ENCODE measurements around the gene ANKRD13A.
"Not testable (repeated sequence)": the region's sequence is repeated elsewhere in the genome, so short reads cannot be mapped to it uniquely, and the experiment has no call there.

Gene ANKRD13A

GRCh38 chr12:109983432-109984142 is 15.6 kb upstream of the ANKRD13A start:
- no peak for DNase-seq (ENCODE audit: low read depth in 2 of 2)

- not testable (repeated sequence) for DNase-seq (ENCODE audit: low read depth in 2 of 2)
These were observed 13.0 kb upstream of the ANKRD13A start for GRCh38 chr12:109986236-109986635.

GRCh38 chr12:109987615-109988014 is 11.6 kb upstream of the ANKRD13A start:
- DNase-seq (ENCODE audit: low read depth in 2 of 2): no peak

DNA sequence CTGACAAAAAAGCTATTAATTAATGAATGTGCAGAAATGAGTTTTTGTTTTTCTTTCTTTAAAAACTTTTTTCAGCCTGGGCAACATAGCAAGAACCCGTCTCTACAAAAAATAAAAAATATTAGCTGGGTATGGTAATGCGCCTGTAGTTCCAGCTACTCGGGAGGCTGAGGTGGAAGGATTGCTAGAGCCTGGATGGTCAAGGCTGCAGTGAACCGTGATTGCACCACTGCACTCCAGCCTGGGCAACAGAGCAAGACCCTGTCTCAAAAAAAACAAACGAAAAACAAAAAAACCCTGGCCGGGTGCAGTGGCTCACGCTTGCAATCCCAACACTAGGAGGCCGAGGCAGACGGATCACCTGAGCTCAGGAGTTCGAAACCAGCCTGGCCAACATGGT is 11.0 kb upstream of the ANKRD13A start:
- no peak for DNase-seq (ENCODE audit: low read depth in 2 of 2)

GRCh38 chr12:109988903-109989302 is 10.3 kb upstream of the ANKRD13A start:
- DNase-seq (ENCODE audit: low read depth in 2 of 2): no peak

GRCh38 chr12:109989380-109989779 is 9.8 kb upstream of the ANKRD13A start:
- DNase-seq (ENCODE audit: low read depth in 2 of 2): no peak

- no peak for DNase-seq (ENCODE audit: low read depth in 2 of 2)
These were observed 7.6 kb upstream of the ANKRD13A start for GRCh38 chr12:109991586-109991985.

DNA sequence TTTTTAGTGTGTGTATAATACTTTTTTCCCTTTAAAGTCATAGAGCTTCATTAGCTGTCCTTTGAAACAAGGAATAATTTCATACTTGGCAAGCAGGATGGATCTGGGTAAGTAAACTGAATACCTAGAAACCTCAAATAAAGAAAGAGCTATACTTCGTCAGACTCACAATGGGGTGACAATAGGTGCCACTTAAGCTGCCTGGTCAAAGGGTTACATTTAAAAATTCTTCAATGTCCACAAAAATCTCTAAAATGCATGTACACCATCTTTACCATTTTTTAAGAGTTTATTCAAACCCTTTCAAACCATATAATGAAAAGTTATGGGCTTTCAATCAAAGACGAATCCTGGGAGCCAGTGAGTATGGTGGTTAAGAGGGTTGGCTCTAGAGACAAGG is 6.1 kb upstream of the ANKRD13A start:
- no peak for DNase-seq (ENCODE audit: low read depth in 2 of 2)

DNA sequence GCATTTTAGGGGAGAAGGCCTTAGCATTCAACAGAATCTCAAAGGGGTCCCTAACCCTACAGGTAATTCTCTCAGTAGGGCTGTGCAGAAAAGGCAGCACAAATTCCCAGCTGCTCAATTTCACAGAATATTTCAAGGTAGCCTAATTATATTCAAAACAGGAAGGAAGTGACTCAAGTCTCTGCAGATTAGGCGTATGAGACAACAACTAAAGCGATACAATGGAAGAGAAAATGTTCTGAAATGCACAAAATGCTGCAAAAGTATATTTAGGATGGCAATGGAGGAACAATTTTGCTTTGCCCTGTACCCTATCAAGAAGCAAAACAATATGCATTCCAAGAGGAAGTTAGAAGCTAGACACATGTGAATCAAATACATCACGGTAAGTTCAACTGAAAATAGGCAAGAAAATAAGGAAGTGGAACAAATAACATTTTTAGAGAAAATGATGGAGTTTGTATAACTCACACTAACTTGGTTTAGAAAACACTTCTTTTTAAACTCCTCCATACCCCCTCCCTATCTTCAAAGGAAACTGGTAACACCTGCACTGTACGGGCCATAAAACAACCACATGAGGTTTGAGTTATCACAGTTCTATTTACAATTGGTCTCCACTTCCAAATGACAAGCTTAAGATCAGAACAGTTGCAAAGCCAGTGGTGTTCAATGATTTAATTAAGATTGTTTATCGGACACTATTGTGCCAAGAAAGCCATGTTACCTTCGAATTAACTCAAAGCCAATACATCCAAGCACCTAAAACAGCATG is 4.6 kb upstream of the ANKRD13A start:
- DNase-seq (ENCODE audit: low read depth in 2 of 2): no peak

GRCh38 chr12:109995361-109995685 is 3.9 kb upstream of the ANKRD13A start:
- no peak for DNase-seq (ENCODE audit: low read depth in 2 of 2)

DNA sequence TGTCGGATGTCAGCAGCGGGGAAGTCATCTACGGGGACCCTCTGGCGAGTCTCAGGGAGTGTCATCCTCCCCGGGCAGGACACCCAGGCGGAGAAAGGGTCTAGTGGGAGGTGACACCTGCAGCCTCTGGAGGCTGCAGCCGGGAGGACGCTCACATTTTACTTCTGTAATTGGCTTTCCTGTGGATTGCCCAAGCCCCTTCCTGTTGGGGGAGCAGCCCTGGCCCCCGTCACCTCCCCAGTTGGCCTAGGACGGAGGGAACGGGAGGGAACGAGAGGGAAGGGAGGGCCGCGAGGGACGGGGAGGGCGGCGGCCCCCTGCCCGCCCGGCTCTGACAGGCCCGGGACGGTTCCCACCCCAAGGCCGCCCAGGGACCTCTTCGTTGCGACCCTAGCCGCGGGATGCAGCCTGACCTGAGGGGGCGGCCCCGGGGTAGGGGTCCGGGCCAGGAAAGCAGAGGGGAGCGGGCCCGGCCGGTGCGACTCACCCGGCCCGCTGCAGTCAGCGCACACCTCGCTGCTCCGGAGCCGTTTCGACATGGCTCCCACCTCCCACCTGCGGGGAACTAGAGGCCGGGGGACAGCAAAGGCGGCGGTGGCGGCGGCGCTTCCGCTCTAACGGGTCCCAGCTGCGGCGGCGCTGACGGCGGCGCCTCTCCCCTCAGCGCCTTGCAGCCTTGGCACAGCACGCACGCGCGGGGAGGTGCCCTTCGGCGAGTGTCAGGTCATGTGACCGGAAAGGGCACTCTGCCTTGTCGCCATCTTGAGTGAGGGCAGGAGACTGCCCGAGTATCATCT is 3.3 kb upstream of the ANKRD13A start, which contains the start of gene GIT2:
TSS of gene GIT2 (minus strand) at position 683 of the 797 bp plus-strand sequence. CDS start at position 539, 144 bp downstream.
- peak; percentile 88 to 89 for DNase-seq (ENCODE audit: low read depth in 2 of 2)

DNA sequence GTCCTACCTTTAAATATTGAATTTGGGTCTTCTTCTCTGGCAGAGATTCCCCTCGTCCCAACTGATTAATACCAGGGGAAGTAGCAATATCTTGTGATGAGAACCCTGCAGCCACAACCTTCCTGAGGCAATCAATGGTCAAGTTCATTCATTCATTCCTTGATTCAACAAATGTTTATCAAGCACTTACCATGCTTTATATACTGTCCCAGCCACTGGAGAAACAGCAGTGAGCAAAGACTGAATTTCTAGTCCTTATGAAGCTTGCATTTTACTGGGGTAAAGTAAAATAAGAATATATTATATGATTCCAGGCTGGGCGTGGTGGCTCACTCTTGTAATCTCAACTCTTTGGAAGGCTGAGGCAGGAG is 2.8 kb upstream of the ANKRD13A start:
- DNase-seq (ENCODE audit: low read depth in 2 of 2): no peak

GRCh38 chr12:109997393-109997792 is 1.8 kb upstream of the ANKRD13A start:
- no peak for DNase-seq (ENCODE audit: low read depth in 2 of 2)

DNA sequence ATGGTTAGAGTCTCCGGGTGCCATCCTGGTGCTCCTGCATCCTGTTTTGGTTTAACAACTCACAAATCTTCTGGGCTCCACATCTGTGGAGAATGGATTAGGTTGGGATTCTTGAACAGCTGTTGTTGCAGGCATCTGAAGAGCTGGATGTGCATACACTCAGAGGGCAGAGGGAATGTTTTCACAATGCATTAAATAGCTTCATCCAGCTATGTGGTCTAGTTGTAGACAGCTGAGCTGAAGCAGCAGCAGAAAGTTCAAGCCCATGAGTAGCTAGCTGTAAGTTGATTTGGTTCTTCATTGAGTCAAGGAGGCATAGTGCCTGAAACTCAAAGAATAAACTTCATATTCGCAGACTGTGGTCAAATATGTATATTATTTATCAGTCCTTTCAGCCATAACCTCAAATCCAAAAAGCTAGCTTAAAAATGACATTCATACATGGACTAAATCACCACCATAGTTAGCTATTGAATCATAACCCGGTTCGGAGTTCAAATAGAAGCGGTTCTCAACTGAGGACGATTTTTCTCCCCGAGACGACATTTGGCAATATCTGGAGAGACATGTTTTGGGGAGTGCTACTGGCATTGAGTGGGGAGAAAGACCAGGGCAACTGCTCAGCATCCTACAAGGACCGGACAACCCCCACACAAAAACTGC is 858 bp upstream of the ANKRD13A start:
- DNase-seq (ENCODE audit: low read depth in 2 of 2): no peak

- no peak for DNase-seq (ENCODE audit: low read depth in 2 of 2)
These were observed 380 bp downstream of the ANKRD13A start for GRCh38 chr12:109999649-109999971.

- DNase-seq (ENCODE audit: low read depth in 2 of 2): no peak
These were observed 814 bp downstream of the ANKRD13A start for GRCh38 chr12:109999983-110000505.

DNA sequence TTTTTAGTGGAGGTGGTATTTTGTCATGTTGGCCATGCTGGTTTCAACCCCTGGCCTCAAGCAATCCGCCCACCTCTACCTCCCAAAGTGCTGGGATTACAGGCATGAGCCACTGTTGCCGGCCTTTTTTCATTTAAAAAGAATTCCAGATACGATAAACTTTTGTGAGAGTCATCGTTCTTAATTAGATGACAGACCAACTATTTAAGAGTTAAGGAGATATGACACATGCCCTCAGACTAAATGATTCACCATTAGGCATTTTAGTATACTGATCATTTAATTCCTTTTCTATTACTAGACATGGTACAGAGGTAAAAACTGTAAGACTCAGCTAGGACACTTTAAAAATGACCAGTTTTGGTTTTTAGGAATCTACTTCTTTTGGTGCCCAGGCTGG is 2.4 kb downstream of the ANKRD13A start:
- DNase-seq (ENCODE audit: low read depth in 2 of 2): no peak

GRCh38 chr12:110002676-110003515 is 3.7 kb downstream of the ANKRD13A start:
- DNase-seq (ENCODE audit: low read depth in 2 of 2): no peak

- DNase-seq (ENCODE audit: low read depth in 2 of 2): no peak
These were observed 5.4 kb downstream of the ANKRD13A start for GRCh38 chr12:110004598-110004997.

DNA sequence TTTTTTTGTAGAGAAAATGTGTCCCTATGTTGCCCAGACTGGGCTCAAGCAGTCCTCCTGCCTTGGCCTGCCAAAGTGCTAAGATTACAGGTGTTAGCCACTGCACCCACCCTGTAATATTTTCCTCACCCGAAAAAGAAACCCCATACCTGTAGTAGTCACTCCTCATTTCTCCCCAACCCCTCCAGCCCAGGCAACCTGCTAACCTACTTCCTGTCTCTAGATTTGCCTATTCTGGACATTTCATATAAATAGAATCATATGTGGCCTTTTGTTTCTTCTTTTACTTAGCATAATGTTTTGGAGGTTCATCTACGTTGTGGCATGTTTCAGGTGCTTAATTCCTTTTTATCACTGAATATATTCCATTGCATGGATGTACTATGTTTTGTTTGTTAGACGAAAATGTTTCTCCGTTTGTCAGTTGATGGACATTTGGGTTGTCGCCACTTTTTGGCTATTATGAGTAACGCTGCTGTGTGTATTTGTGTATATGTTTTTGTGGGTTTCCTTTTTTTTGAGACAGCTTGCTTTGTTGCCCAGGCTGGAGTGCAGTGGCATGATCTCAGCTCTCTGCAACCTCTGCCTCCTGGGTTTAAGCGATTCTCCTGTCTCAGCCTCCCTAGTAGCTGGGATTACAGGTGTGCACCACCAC is 6.2 kb downstream of the ANKRD13A start:
- DNase-seq (ENCODE audit: low read depth in 2 of 2): no peak

Data from stimulated activated CD8-positive, alpha-beta memory T cell treated with anti-CD3 and anti-CD28 coated beads, Interleukin-2, amount 100 ng/mL, for 1 hour (primary cell).